A549 (cell line): ENCODE data around the gene PISD. TPM values are rescaled to one million over a fixed set of nuclear protein-coding genes. Genes with fewer than 3 reads are reported as not detected.

ENCODE experiments used
- ATAC-seq, 2 experiments: fragments of 200-7000 bp in 1 of 2; fragments of >200 bp in 1 of 2; cut with Nextera tagmentation in 1 of 2; cut with Tn5 transposase in 1 of 2; 3 replicates each; pipeline versions ENCODE4 v1.8.0 to v1.9.1; 2018 to 2020; ENCODE audit warnings: mild to moderate bottlenecking in 1 of 2, moderate library complexity in 1 of 2
- CTCF ChIA-PET: fragments of 300-600 bp; sonication (Branson Sonifier 250); formaldehyde crosslinking; extraction: SDS; loops from one replicate; lab custom pipeline; 2021; ENCODE audit warnings: antibody characterized with exemption, inconsistent platforms; lab: Yijun Ruan, JAX
- POLR2A ChIA-PET: fragments of 350-600 bp; formaldehyde crosslinking; extraction: SDS; loops from one replicate; lab custom pipeline; 2021; ENCODE audit warnings: antibody characterized with exemption, inconsistent platforms; lab: Yijun Ruan, JAX
- DNase-seq, 2 experiments: peaks; one replicate each; pipeline versions ENCODE4 v3.0.0 to v3.0.0-alpha.2; 2011 to 2016; ENCODE audit warnings: low read depth in 1 of 2, low spot score in 1 of 2
- FAIRE-seq: peaks from 2 replicates; lab custom pipeline; 2011; peaks lifted over from hg19 to GRCh38; lab: Jason Lieb, UNC
- H3K27ac ChIP-seq, 2 experiments: fragments of >200 bp; sonication (Bioruptor Twin); formaldehyde crosslinking; 3 replicates each; pipeline ENCODE4 v1.5.1; 2016 to 2017
- H3K4me1 ChIP-seq: fragments of >200 bp; sonication (Bioruptor Twin); formaldehyde crosslinking; 3 replicates; pipeline ENCODE4 v1.6.1; 2016
- H3K4me2 ChIP-seq: fragments of >200 bp; sonication (Bioruptor Twin); formaldehyde crosslinking; 3 replicates; pipeline ENCODE4 v1.6.1; 2016
- H3K4me3 ChIP-seq: fragments of >200 bp; sonication (Bioruptor Twin); formaldehyde crosslinking; 3 replicates; pipeline ENCODE4 v1.5.1; 2016
- H3K9me3 ChIP-seq: fragments of >200 bp; sonication (Bioruptor Twin); formaldehyde crosslinking; 3 replicates; pipeline ENCODE4 v1.6.1; 2016
- CHD2 ChIP-seq: fragments of 150-350 bp; IDR thresholded peaks from 2 replicates; pipeline ENCODE4 v1.6.1; 2014; ENCODE audit warnings: low read length; ENCODE audit not compliant: partially characterized antibody
- HOXB13 ChIP-seq: fragments of 250-450 bp; sonication (Bioruptor Pico); IDR thresholded peaks from 2 replicates; pipeline ENCODE4 v1.5.0; 2020; ENCODE audit warnings: low read depth, mild to moderate bottlenecking, moderate library complexity
- HOXB5 ChIP-seq: fragments of 250-450 bp; sonication (Bioruptor Pico); IDR thresholded peaks from 2 replicates; pipeline ENCODE4 v1.5.0; 2020; ENCODE audit warnings: mild to moderate bottlenecking, moderate library complexity
- KDM5A ChIP-seq: fragments of 200-600 bp; sonication (generic); IDR thresholded peaks from 2 replicates; pipeline ENCODE4 v1.6.1; 2016; ENCODE audit warnings: antibody characterized with exemption, mild to moderate bottlenecking
- NPAS2 ChIP-seq: fragments of 250-450 bp; sonication (Bioruptor Pico); IDR thresholded peaks from 2 replicates; pipeline ENCODE4 v1.8.0; 2022; ENCODE audit warnings: mild to moderate bottlenecking, moderate library complexity, borderline replicate concordance
- NR3C1 ChIP-seq: fragments of >200 bp; sonication (Bioruptor Twin); formaldehyde crosslinking; IDR thresholded peaks from 3 replicates; pipeline ENCODE4 v1.6.1; 2017
- PHF8 ChIP-seq: fragments of 200-600 bp; sonication (generic); IDR thresholded peaks from 2 replicates; pipeline ENCODE4 v1.6.1; 2016; ENCODE audit warnings: low read depth, mild to moderate bottlenecking, antibody characterized with exemption, moderate library complexity, borderline replicate concordance
- RCOR1 ChIP-seq: fragments of 150-350 bp; IDR thresholded peaks from 2 replicates; pipeline ENCODE4 v1.6.1; 2014; ENCODE audit warnings: antibody characterized with exemption, low read length, low read depth
- RFX5 ChIP-seq: fragments of 450-650 bp; IDR thresholded peaks from 2 replicates; pipeline ENCODE4 v1.7.1; 2014; ENCODE audit warnings: antibody characterized with exemption, mild to moderate bottlenecking, moderate library complexity
- SMC3 ChIP-seq: fragments of >200 bp; sonication (Bioruptor Twin); formaldehyde crosslinking; IDR thresholded peaks from 3 replicates; pipeline ENCODE4 v1.6.1; 2018; ENCODE audit warnings: inconsistent platforms
- USF2 ChIP-seq: fragments of 450-650 bp; IDR thresholded peaks from 2 replicates; pipeline ENCODE4 v1.6.1; 2014; ENCODE audit warnings: antibody characterized with exemption
- ZNF302 ChIP-seq: fragments of 250-450 bp; sonication (Bioruptor Pico); IDR thresholded peaks from 2 replicates; pipeline ENCODE4 v1.9.0; 2021; ENCODE audit warnings: inconsistent platforms, mild to moderate bottlenecking, moderate library complexity
- WGBS: methylation state at CpG from one replicate; pipeline ENCODE4 v1.1.6; 2017; ENCODE audit errors: missing lambda C conversion rate; 5-methylcytosine and 5-hydroxymethylcytosine counted together
- polyA plus RNA-seq, 4 experiments: library from polyadenylated mRNA; depleted of rRNA in 3 of 4; stranded (reverse); fragments of >200 nt; fragmentation: RNase III in 1 of 4; extraction: RNeasy Plus Mini Kit Qiagen cat#74134 plus additional on column Dnase treatment in 1 of 4; gene quantifications; 2 replicates in 3 of 4; 3 replicates in 1 of 4; pipeline ENCODE4 v1.2.3, GENCODE V29; 2011 to 2017
- TF ChIP-seq, protein P1 (sequence below): fragments of >200 bp; sonication (Bioruptor Twin); formaldehyde crosslinking; IDR thresholded peaks from 3 replicates; pipeline ENCODE4 v1.5.1; 2016
- TF ChIP-seq, protein P2 (sequence below): fragments of 200-600 bp; sonication (generic); IDR thresholded peaks from 2 replicates; pipeline ENCODE4 v1.6.1; 2016; ENCODE audit warnings: antibody characterized with exemption, mild to moderate bottlenecking, moderate library complexity

PISD gene
- polyA plus RNA-seq, 2 of the 4 experiments (the other 2 are of a cell fraction), result 11.0 to 17.3 TPM

GRCh38 chr22:31635638-31636306, 26.2 kb downstream of the PISD start:
- TF ChIP-seq ZNF302 (CRISPR knock-in tag) (no peak), NPAS2 (no peak), RCOR1 (no peak), PHF8 (no peak)
- TF ChIP-seq, all 56 proteins: peak for 0
- Histone ChIP-seq H3K4me3 (no peak overlapping the region), H3K4me1 (0 out of 3 replicates have a peak, but pooled peaks cover 5% of the 10 kb centered on the region), H3K27ac (no peak overlapping the region), H3K4me2 (no peak overlapping the region), H3K9me3 (no peaks in the 10 kb centered on the region)
- DNase-seq (no peak), ATAC-seq (no peak), FAIRE-seq (no peak)
- ChIA-PET CTCF (interaction anchor here (0.6 to 3.9 kb wide), 4 partner anchors 79 to 335 kb away, joined by 3 to 21 read pairs (median 3); no protein-coding TSS in a partner anchor), POLR2A (no interaction called here)
- WGBS, result 98% methylated on average over 11 of the region's 13 CpGs

- POLR2A ChIA-PET, result interaction anchor here (1.7 kb wide), 1 partner anchor 31 kb away, joined by 4 read pairs; the partner anchor contains the start of gene PISD
- FAIRE-seq (no peak), ATAC-seq (no peak), DNase-seq (no peak)
- peak overlapping the region in 1 of 2 experiments; percentile 99; a peak in 3 of 6 replicates for H3K27ac ChIP-seq
- peak overlapping the region; percentile 80 for H3K4me2 ChIP-seq
- CTCF ChIA-PET, result interaction anchor here (0.6 to 2.4 kb wide), 4 partner anchors 10 to 160 kb away, joined by 3 to 10 read pairs (median 6); no protein-coding TSS in a partner anchor
- no peaks in the 10 kb centered on the region for H3K9me3 ChIP-seq
- 98% methylated on average over 4 of the region's 9 CpGs for WGBS
- H3K4me1 ChIP-seq, result peaks cover 10% of the 10 kb centered on the region; the same call in 1 of the 3 replicates
- TF ChIP-seq, protein P1, sequence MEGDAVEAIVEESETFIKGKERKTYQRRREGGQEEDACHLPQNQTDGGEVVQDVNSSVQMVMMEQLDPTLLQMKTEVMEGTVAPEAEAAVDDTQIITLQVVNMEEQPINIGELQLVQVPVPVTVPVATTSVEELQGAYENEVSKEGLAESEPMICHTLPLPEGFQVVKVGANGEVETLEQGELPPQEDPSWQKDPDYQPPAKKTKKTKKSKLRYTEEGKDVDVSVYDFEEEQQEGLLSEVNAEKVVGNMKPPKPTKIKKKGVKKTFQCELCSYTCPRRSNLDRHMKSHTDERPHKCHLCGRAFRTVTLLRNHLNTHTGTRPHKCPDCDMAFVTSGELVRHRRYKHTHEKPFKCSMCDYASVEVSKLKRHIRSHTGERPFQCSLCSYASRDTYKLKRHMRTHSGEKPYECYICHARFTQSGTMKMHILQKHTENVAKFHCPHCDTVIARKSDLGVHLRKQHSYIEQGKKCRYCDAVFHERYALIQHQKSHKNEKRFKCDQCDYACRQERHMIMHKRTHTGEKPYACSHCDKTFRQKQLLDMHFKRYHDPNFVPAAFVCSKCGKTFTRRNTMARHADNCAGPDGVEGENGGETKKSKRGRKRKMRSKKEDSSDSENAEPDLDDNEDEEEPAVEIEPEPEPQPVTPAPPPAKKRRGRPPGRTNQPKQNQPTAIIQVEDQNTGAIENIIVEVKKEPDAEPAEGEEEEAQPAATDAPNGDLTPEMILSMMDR, result no peak
- TF ChIP-seq KDM5A (no peak), SMC3 (no peak), NR3C1 (no peak), RCOR1 (no peak), HOXB5 (CRISPR knock-in tag) (no peak), HOXB13 (CRISPR knock-in tag) (no peak), RFX5 (no peak), USF2 (no peak), CHD2 (no peak)
- TF ChIP-seq, protein P2, sequence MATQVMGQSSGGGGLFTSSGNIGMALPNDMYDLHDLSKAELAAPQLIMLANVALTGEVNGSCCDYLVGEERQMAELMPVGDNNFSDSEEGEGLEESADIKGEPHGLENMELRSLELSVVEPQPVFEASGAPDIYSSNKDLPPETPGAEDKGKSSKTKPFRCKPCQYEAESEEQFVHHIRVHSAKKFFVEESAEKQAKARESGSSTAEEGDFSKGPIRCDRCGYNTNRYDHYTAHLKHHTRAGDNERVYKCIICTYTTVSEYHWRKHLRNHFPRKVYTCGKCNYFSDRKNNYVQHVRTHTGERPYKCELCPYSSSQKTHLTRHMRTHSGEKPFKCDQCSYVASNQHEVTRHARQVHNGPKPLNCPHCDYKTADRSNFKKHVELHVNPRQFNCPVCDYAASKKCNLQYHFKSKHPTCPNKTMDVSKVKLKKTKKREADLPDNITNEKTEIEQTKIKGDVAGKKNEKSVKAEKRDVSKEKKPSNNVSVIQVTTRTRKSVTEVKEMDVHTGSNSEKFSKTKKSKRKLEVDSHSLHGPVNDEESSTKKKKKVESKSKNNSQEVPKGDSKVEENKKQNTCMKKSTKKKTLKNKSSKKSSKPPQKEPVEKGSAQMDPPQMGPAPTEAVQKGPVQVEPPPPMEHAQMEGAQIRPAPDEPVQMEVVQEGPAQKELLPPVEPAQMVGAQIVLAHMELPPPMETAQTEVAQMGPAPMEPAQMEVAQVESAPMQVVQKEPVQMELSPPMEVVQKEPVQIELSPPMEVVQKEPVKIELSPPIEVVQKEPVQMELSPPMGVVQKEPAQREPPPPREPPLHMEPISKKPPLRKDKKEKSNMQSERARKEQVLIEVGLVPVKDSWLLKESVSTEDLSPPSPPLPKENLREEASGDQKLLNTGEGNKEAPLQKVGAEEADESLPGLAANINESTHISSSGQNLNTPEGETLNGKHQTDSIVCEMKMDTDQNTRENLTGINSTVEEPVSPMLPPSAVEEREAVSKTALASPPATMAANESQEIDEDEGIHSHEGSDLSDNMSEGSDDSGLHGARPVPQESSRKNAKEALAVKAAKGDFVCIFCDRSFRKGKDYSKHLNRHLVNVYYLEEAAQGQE, result no peak
- no peak overlapping the region; the same call in 2 of the 3 replicates for H3K4me3 ChIP-seq
Observed at GRCh38 chr22:31631436-31631835, 30.6 kb downstream of the PISD start.
